ENCODE measurements around the gene SPEN. TPM values are rescaled to one million over a fixed set of nuclear protein-coding genes. Genes with fewer than 3 reads are reported as not detected.

The SPEN gene
- total and polyA plus RNA-seq, 9 of the 15 experiments (the other 6 are each of a cell fraction or from before 2014, with no cell fraction given), result 5.7 to 87.5 (median 27.2) TPM

- TF ChIP-seq ZNF280A (IDR thresholded peaks at IDR 0.05; ENCODE audit: low read depth, partially characterized antibody), result no peak
- peak; percentile 83 for TF ChIP-seq RBFOX2 (IDR thresholded peaks at IDR 0.05; ENCODE audit: low read depth, low read length)
- peak in 1 of 2 experiments; percentile 59; a peak in 2 of 4 replicates for TF ChIP-seq HDAC1 (IDR thresholded peaks at IDR 0.05)
- TF ChIP-seq, protein P1, sequence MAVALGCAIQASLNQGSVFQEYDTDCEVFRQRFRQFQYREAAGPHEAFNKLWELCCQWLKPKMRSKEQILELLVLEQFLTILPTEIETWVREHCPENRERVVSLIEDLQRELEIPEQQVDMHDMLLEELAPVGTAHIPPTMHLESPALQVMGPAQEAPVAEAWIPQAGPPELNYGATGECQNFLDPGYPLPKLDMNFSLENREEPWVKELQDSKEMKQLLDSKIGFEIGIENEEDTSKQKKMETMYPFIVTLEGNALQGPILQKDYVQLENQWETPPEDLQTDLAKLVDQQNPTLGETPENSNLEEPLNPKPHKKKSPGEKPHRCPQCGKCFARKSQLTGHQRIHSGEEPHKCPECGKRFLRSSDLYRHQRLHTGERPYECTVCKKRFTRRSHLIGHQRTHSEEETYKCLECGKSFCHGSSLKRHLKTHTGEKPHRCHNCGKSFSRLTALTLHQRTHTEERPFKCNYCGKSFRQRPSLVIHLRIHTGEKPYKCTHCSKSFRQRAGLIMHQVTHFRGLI (CRISPR knock-in tag; IDR thresholded peaks at IDR 0.05), result no peak
- no peak for TF ChIP-seq STAT5B (CRISPR knock-in tag; IDR thresholded peaks at IDR 0.05)
- TF ChIP-seq BCOR (IDR thresholded peaks at IDR 0.05), result no peak; the same call in 1 of the 2 replicates
- no peak for TF ChIP-seq ZBTB34 (CRISPR knock-in tag; IDR thresholded peaks at IDR 0.05)
- TF ChIP-seq BHLHE40 (IDR thresholded peaks at IDR 0.05; ENCODE audit: low read length), result peak; percentile 67
- TF ChIP-seq NFIC (IDR thresholded peaks at IDR 0.05), result no peak
- TF ChIP-seq FOXM1 (IDR thresholded peaks at IDR 0.05; ENCODE audit: low read depth), result no peak
- no peak for TF ChIP-seq FOXM1 (CRISPR knock-in tag; IDR thresholded peaks at IDR 0.05; ENCODE audit: low read depth)
- TF ChIP-seq ZNF280B (CRISPR knock-in tag; IDR thresholded peaks at IDR 0.05), result no peak
- no peak for TF ChIP-seq MAFG (tag; conservative IDR thresholded peaks at IDR 0.05)
- peak; percentile 81 for TF ChIP-seq ERF (CRISPR knock-in tag; IDR thresholded peaks at IDR 0.05)
- no peak; a peak in 1 of 4 replicates for TF ChIP-seq KDM4B (IDR thresholded peaks at IDR 0.05; ENCODE audit: borderline replicate concordance in 2 of 2, low read depth in 1 of 2)
- no peak for TF ChIP-seq HNRNPK (IDR thresholded peaks at IDR 0.05; ENCODE audit: low read depth, low read length, poor library complexity, severe bottlenecking)
- peak; percentile 46; the same call in 1 of the 2 replicates for TF ChIP-seq ZBTB9 (CRISPR knock-in tag; IDR thresholded peaks at IDR 0.05)
These were observed 11.6 kb upstream of the SPEN start (continued) for GRCh38 chr1:15835741-15836510.

All from K562 (cell line).